GM21737 (cell line): ENCODE measurements around the gene VDAC1.
"Not testable (repeated sequence)": the region's sequence is repeated elsewhere in the genome, so short reads cannot be mapped to it uniquely, and the experiment has no call there.

Source experiments
- ATAC-seq: cut with Tn5 transposase; IDR thresholded peaks from one replicate; pipeline ENCODE4 v1.9.1; 2021; ENCODE audit warnings: mild to moderate bottlenecking, moderate library complexity; ENCODE audit not compliant: unreplicated experiment

Gene VDAC1

GRCh38 chr5:133942614-133943474 is 61.9 kb downstream of the VDAC1 start:
- ATAC-seq, result no peak

- no peak for ATAC-seq
Measured at GRCh38 chr5:133941456-133942196, 63.1 kb downstream of the VDAC1 start.

- ATAC-seq, result no peak
Measured at GRCh38 chr5:133939668-133940067, 65.1 kb downstream of the VDAC1 start.

- ATAC-seq, result peak; percentile 57
Measured at GRCh38 chr5:133938929-133939328, 65.8 kb downstream of the VDAC1 start.

GRCh38 chr5:133938039-133938821 is 66.5 kb downstream of the VDAC1 start:
- no peak for ATAC-seq

GRCh38 chr5:133937628-133938027 is 67.1 kb downstream of the VDAC1 start:
- not testable (repeated sequence) for ATAC-seq

- ATAC-seq, result no peak
Measured at GRCh38 chr5:133936651-133937015, 68.1 kb downstream of the VDAC1 start.

- ATAC-seq, result not testable (repeated sequence)
Measured at GRCh38 chr5:133935991-133936650, 68.7 kb downstream of the VDAC1 start.

- ATAC-seq, result no peak
Measured at GRCh38 chr5:133935667-133935940, 69.2 kb downstream of the VDAC1 start.

- peak; percentile 53 for ATAC-seq
Measured at GRCh38 chr5:133934822-133935666, 69.7 kb downstream of the VDAC1 start.

GRCh38 chr5:133934311-133934710 is 70.5 kb downstream of the VDAC1 start:
- no peak for ATAC-seq

GRCh38 chr5:133933670-133934295 is 71.0 kb downstream of the VDAC1 start:
- ATAC-seq, result no peak

GRCh38 chr5:133933169-133933509 is 71.6 kb downstream of the VDAC1 start:
- no peak for ATAC-seq

- no peak for ATAC-seq
Measured at GRCh38 chr5:133932441-133933168, 72.2 kb downstream of the VDAC1 start.

GRCh38 chr5:133931546-133931945 is 73.2 kb downstream of the VDAC1 start:
- no peak for ATAC-seq

GRCh38 chr5:133930813-133931090 is 74.0 kb downstream of the VDAC1 start:
- no peak for ATAC-seq

GRCh38 chr5:133930061-133930812 is 74.5 kb downstream of the VDAC1 start:
- no peak for ATAC-seq

GRCh38 chr5:133928587-133929393 is 76.0 kb downstream of the VDAC1 start:
- no peak for ATAC-seq
